Skeletal muscle tissue (tissue), 4 donors: ENCODE measurements around the gene HSD17B8. TPM values are rescaled to one million over a fixed set of nuclear protein-coding genes. Genes with fewer than 3 reads are reported as not detected.

Experiments
- H3K27ac ChIP-seq: one replicate; pipeline ENCODE4 v1.7.0; 2013; ENCODE audit warnings: mild to moderate bottlenecking, low read depth, low read length, inconsistent platforms
- H3K27me3 ChIP-seq, 3 donors: one replicate each; pipeline ENCODE4 v1.7.0; 2013; ENCODE audit warnings: low read length in 3 of 3; ENCODE audit not compliant: control insufficient read depth in 3 of 3, insufficient read depth in 3 of 3
- H3K36me3 ChIP-seq, 3 donors: one replicate each; pipeline ENCODE4 v1.7.0; 2013; ENCODE audit warnings: low read length in 3 of 3; ENCODE audit not compliant: control insufficient read depth in 3 of 3, insufficient read depth in 3 of 3
- H3K4me1 ChIP-seq, 3 donors: one replicate each; pipeline ENCODE4 v1.7.0; 2013; ENCODE audit warnings: low read length in 3 of 3, mild to moderate bottlenecking in 3 of 3; ENCODE audit not compliant: control insufficient read depth in 3 of 3, insufficient read depth in 3 of 3
- H3K4me3 ChIP-seq, 3 donors: one replicate each; pipeline ENCODE4 v1.7.0; 2013; ENCODE audit warnings: low read length in 3 of 3
- H3K9ac ChIP-seq, 3 donors: one replicate each; pipeline ENCODE4 v1.7.0; 2013; ENCODE audit warnings: low read length in 3 of 3, mild to moderate bottlenecking in 3 of 3, moderate library complexity in 2 of 3, low read depth in 1 of 3
- H3K9me3 ChIP-seq, 3 donors: one replicate each; pipeline ENCODE4 v1.7.0; 2013; ENCODE audit warnings: low read length in 3 of 3; ENCODE audit not compliant: control insufficient read depth in 3 of 3
- total RNA-seq: library from RNA; depleted of rRNA; stranded (reverse); fragments of >200 nt; gene quantifications from one replicate; pipeline ENCODE4 v1.2.3, GENCODE V29; 2014
- donor health status: Osteomylitis.

Gene HSD17B8
- total RNA-seq, 1 donor from 2014 or later: 15.7 TPM

DNA sequence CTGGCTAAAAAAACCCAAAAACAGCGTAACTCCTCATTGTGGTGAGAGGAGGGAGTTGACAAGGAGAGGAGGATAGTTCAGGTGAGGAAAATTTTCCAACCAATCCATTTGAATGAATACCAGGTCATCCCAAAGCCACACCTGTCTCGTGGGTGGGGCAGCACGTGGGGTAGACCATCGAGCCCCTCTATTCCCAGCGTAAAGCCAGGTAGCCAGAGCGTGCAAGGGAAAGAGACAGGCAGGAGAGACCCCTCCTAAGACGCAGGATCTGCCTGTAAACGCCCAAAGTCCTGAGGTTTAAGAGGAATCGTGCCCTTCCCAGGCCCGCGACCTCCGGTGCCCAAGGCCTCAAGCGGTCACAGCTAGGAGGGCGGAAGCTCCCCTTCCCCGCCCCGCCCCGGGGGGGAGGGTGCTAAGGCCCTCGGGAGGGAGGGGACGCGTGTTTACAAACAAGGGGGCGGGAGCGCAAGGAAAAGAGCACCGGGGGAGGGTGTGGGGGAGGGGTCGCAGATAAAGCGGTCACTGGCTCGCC lies 4.7 kb upstream of the HSD17B8 start:
- peaks cover 47 to 65% (median 50%) of the 10 kb centered on the region in 3 donors for H3K4me1 ChIP-seq
- H3K9ac ChIP-seq: peak overlapping the region; percentile 95 to 100 (median 99)
- peaks cover 49 to 62% (median 53%) of the 10 kb centered on the region in 3 donors for H3K36me3 ChIP-seq

DNA sequence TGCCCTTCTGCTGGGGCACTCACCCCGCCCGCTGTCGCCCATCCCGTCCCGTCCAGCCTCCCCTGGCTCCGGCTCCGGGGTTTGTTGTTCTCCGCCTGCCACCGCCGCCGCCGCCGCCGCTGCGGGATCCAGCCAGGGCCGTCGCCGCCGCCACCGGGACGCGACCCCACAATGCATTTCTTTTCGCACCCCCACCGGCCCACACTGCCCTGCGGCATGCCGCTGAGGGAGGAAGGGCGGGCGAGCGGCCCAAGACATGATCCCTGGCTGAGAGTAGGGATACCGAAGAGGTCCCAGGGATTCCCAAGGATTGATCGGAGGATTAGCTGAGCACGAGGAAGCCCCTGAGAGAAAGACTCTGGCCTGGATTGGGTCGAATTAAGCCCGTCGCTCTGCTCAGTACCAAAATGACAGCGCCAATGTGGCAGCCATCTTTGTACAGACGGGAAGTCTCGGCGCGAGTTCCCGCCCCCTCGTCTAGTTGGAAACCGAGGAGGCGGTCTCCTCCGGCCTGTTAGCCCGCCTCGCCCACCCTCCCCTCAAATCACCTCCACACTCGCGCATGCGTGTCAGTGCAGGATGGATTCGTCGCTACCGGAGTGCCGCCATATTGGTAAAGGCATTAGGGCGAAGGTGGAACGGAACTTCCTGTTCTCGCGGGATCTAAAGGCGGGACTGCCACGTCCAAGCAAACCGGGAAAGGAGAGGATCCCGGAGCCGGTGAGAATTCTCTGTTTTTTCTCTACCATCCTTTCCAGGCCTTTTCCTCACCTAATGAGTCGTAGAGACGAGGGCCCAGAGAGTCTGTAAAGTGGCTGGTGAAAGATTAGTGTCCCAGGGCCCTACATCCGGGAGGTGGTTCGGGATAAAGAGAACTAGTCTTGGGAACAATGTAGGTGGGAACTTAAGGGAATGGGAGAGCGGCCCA lies 4.0 kb upstream of the HSD17B8 start, which contains the start of the genes RXRB and SLC39A7:
TSS of gene RXRB (minus strand) at position 447 of the 928 bp plus-strand sequence. CDS start at position 258, 189 bp downstream.
TSS of gene SLC39A7 (plus strand) at position 649 of the 928 bp plus-strand sequence. CDS start 379 bp downstream, outside the sequence.
- Histone ChIP-seq H3K9me3 (no peaks in the 10 kb centered on the region), H3K36me3 (peaks cover 42 to 55% (median 46%) of the 10 kb centered on the region in 3 donors), H3K4me1 (peaks cover 54 to 70% (median 58%) of the 10 kb centered on the region in 3 donors)

More for the DNA sequence above, 4.7 kb upstream of the HSD17B8 start:
- H3K9me3 ChIP-seq: no peaks in the 10 kb centered on the region
- H3K27ac ChIP-seq: peak overlapping the region; percentile 94
- H3K4me3 ChIP-seq: peak overlapping the region; percentile 94 to 99 (median 99)
- H3K27me3 ChIP-seq: no peaks in the 10 kb centered on the region

DNA sequence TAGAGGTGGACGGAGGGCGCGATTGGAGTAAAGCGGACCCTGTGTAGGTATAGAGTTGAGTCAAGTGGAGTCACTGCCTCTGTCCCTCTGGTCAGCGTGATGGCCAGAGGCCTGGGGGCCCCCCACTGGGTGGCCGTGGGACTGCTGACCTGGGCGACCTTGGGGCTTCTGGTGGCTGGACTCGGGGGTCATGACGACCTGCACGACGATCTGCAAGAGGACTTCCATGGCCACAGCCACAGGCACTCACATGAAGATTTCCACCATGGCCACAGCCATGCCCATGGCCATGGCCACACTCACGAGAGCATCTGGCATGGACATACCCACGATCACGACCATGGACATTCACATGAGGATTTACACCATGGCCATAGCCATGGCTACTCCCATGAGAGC lies 3.3 kb upstream of the HSD17B8 start:
- no peaks in the 10 kb centered on the region for H3K9me3 ChIP-seq
- peak overlapping the region; percentile 94 to 99 (median 99) for H3K4me3 ChIP-seq
- H3K27me3 ChIP-seq: no peaks in the 10 kb centered on the region

More for the DNA sequence above, 4.0 kb upstream of the HSD17B8 start, which contains the start of the genes RXRB and SLC39A7:
- no peaks in the 10 kb centered on the region for H3K27me3 ChIP-seq
- peak within 1 kb of the TSS; percentile 94 for H3K27ac ChIP-seq
- H3K4me3 ChIP-seq: peak within 1 kb of the TSS; percentile 94 to 99 (median 99)
- H3K9ac ChIP-seq: peak within 1 kb of the TSS; percentile 95 to 100 (median 99)

DNA sequence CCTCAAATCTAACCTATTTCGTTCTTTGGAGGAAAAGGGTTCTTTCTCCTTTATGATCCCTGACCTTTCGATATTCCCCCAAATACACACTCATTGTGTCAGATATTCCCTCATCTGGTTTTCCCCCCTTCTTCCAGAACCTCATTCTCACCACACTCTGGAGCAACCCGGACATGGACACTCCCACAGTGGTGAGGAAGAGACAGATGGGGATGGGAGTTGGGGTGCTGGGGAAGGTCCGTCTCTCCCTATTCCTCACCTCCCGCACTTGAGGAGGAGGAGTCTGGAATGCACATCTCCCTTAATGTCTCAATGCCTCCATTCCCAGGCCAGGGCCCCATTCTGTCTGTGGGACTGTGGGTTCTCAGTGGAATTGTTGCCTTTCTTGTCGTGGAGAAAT lies 2.5 kb upstream of the HSD17B8 start:
- no peaks in the 10 kb centered on the region for H3K9me3 ChIP-seq
- peaks cover 32 to 42% (median 37%) of the 10 kb centered on the region in 3 donors for H3K36me3 ChIP-seq
- peak overlapping the region; percentile 94 to 99 (median 99) for H3K4me3 ChIP-seq
- no peak overlapping the region for H3K27ac ChIP-seq
- peak overlapping the region in 2 of 3 donors; percentile 99 to 100 for H3K9ac ChIP-seq
- H3K27me3 ChIP-seq: no peaks in the 10 kb centered on the region
- peaks cover 56 to 71% (median 58%) of the 10 kb centered on the region in 3 donors for H3K4me1 ChIP-seq

More for the DNA sequence above, 3.3 kb upstream of the HSD17B8 start:
- peaks cover 56 to 71% (median 58%) of the 10 kb centered on the region in 3 donors for H3K4me1 ChIP-seq
- peaks cover 35 to 48% (median 39%) of the 10 kb centered on the region in 3 donors for H3K36me3 ChIP-seq
- H3K9ac ChIP-seq: peak overlapping the region; percentile 95 to 100 (median 99)
- peak overlapping the region; percentile 94 for H3K27ac ChIP-seq

DNA sequence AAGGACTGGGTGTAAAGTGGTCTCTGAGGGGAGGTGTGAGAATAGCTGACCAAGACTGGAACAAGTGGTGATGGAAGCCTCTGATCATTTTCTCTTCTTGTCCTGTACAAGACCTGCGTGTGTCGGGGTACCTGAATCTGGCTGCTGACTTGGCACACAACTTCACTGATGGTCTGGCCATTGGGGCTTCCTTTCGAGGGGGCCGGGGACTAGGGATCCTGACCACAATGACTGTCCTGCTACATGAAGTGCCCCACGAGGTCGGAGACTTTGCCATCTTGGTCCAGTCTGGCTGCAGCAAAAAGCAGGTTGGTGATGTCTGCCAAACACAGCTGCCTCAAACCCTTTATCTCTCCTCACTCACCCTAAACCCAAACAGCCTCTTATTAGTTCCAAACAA lies 1.7 kb upstream of the HSD17B8 start:
- Histone ChIP-seq H3K27me3 (no peaks in the 10 kb centered on the region), H3K9me3 (no peaks in the 10 kb centered on the region), H3K9ac (peak overlapping the region in 1 of 3 donors; percentile 99), H3K36me3 (peaks cover 23 to 37% (median 34%) of the 10 kb centered on the region in 3 donors), H3K27ac (no peak overlapping the region), H3K4me1 (peaks cover 51 to 68% (median 57%) of the 10 kb centered on the region in 3 donors), H3K4me3 (no peak overlapping the region)

DNA sequence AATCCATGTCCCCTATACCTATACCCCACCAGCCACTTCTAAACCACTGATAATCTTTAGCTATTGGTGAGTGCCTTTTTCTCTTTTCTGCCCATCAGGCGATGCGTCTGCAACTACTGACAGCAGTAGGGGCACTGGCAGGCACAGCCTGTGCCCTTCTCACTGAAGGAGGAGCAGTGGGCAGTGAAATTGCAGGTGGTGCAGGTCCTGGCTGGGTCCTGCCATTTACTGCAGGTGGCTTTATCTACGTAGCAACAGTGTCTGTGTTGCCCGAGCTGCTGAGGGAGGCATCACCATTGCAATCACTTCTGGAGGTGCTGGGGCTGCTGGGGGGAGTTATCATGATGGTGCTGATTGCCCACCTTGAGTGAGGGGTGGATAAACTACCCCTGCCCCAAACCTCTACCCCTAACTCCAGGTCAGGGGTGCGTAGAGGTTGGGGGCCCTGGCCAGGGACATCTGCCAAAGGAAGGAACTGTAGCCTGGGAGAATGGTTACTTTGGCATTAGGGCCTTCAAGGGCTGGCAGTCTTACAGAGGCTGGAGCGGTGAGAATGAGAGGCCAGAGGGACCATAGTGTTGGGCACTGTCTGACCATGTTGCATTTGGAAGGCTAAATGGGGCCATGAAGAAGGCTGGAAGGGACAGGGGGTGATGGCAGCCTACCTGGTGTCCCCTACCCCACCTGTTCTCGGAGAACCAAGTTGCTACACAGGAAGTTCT lies 851 bp upstream of the HSD17B8 start:
- peak overlapping the region in 1 of 3 donors; percentile 25 for H3K9ac ChIP-seq
- no peaks in the 10 kb centered on the region for H3K9me3 ChIP-seq
- H3K36me3 ChIP-seq: peaks cover 20 to 32% (median 28%) of the 10 kb centered on the region in 3 donors
- peak overlapping the region; percentile 24 to 93 (median 91) for H3K4me3 ChIP-seq
- H3K27ac ChIP-seq: peak overlapping the region; percentile 66
- H3K4me1 ChIP-seq: peaks cover 43 to 62% (median 49%) of the 10 kb centered on the region in 3 donors
- no peaks in the 10 kb centered on the region for H3K27me3 ChIP-seq

DNA sequence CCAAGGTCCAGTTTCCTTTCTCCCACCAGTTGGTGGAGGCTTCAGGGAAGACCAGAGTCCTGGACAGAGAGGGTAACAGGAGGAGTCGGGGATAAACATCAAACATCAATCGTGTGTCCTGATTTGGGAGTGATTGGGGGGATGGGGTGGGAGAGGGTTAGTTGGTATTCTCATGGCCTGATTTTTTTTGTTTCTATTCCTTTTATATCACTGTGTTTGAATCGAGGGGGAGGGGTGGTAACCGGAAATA lies 365 bp upstream of the HSD17B8 start:
- Histone ChIP-seq H3K9me3 (no peaks in the 10 kb centered on the region), H3K27ac (peak overlapping the region; percentile 66), H3K9ac (peak overlapping the region in 1 of 3 donors; percentile 25), H3K4me3 (peak overlapping the region; percentile 24 to 93 (median 91)), H3K4me1 (peaks cover 39 to 63% (median 49%) of the 10 kb centered on the region in 3 donors), H3K36me3 (peaks cover 20 to 32% (median 28%) of the 10 kb centered on the region in 3 donors), H3K27me3 (no peaks in the 10 kb centered on the region)

DNA sequence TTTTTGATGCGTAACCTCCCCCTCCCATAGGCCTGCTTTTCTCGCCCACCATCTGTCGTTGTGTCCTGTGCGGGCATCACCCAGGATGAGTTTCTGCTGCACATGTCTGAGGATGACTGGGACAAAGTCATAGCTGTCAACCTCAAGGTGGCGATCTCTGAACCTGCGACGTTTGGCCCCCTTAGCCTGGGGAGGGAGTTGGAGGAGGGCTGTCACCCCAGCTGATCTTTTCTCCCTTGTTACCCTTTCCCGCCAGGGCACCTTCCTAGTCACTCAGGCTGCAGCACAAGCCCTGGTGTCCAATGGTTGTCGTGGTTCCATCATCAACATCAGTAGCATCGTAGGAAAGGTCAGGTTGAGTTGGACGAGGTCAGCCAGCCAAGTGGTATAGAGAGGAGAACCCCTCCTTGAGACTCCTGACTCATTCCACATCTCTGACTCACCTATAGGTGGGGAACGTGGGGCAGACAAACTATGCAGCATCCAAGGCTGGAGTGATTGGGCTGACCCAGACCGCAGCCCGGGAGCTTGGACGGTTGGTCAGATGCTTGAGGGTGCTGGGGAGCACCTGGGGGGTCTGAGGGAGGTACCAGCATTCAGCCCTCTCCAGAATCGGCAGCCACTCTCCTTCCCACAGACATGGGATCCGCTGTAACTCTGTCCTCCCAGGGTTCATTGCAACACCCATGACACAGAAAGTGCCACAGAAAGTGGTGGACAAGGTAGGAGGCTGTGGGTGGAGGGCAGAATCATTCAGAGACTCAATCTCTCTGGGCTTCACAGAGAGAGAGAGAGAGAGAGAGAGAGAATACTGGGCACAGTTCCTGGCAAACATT lies 954 bp downstream of the HSD17B8 start:
- Histone ChIP-seq H3K4me1 (peaks cover 32 to 58% (median 42%) of the 10 kb centered on the region in 3 donors), H3K9me3 (no peaks in the 10 kb centered on the region), H3K27me3 (no peaks in the 10 kb centered on the region), H3K4me3 (peak overlapping the region; percentile 83 to 93 (median 91)), H3K9ac (peak overlapping the region; percentile 90 to 96 (median 91)), H3K27ac (peak overlapping the region; percentile 66), H3K36me3 (peaks cover 30 to 43% (median 40%) of the 10 kb centered on the region in 3 donors)
